GM23338 (cell line): ENCODE data around the gene OOSP4B. TPM values are rescaled to one million over a fixed set of nuclear protein-coding genes. Genes with fewer than 3 reads are reported as not detected.

Experiments
- ATAC-seq: fragments of 200-7000 bp; cut with Tn5 transposase; 3 replicates; pipeline ENCODE4 v1.9.1; 2020
- DNase-seq: peaks from one replicate; pipeline ENCODE4 v3.0.0-alpha.2; 2015; ENCODE audit warnings: low spot score
- H2AFZ ChIP-seq: fragments of 200-600 bp; sonication (generic); 2 replicates; pipeline ENCODE4 v1.8.0; 2016; ENCODE audit warnings: antibody characterized with exemption, mild to moderate bottlenecking, moderate library complexity
- H3F3A ChIP-seq: fragments of 200-600 bp; sonication (generic); replicated peaks from 2 replicates; pipeline ENCODE4 v1.8.0; 2017; ENCODE audit warnings: antibody characterized with exemption, mixed run types, low read depth
- H3K27ac ChIP-seq: fragments of 200-600 bp; sonication (generic); 2 replicates; pipeline ENCODE4 v1.6.1; 2016; ENCODE audit warnings: low read depth
- H3K27me3 ChIP-seq: fragments of 200-600 bp; sonication (generic); 2 replicates; pipeline ENCODE4 v1.8.0; 2016; ENCODE audit warnings: mild to moderate bottlenecking, mixed run types, moderate library complexity; ENCODE audit not compliant: insufficient read depth
- H3K36me3 ChIP-seq: fragments of 200-600 bp; sonication (generic); 2 replicates; pipeline ENCODE4 v1.8.0; 2016; ENCODE audit warnings: mild to moderate bottlenecking; ENCODE audit not compliant: insufficient read depth
- H3K4me1 ChIP-seq: fragments of 200-600 bp; sonication (generic); 2 replicates; pipeline ENCODE4 v1.8.0; 2016; ENCODE audit warnings: mild to moderate bottlenecking, moderate library complexity; ENCODE audit not compliant: insufficient read depth
- H3K4me2 ChIP-seq: fragments of 200-600 bp; sonication (generic); 2 replicates; pipeline ENCODE4 v1.7.1; 2017; ENCODE audit warnings: mixed run types
- H3K4me3 ChIP-seq: fragments of 200-600 bp; sonication (generic); 2 replicates; pipeline ENCODE4 v1.6.1; 2016; ENCODE audit warnings: mixed run types
- H3K79me2 ChIP-seq: fragments of 200-600 bp; sonication (generic); replicated peaks from 2 replicates; pipeline ENCODE4 v1.8.0; 2017; ENCODE audit warnings: mild to moderate bottlenecking; ENCODE audit not compliant: insufficient read depth
- H3K9me2 ChIP-seq: fragments of 200-600 bp; sonication (generic); 2 replicates; pipeline ENCODE4 v1.8.0; 2017; ENCODE audit not compliant: insufficient read depth
- H4K20me1 ChIP-seq: fragments of 200-600 bp; sonication (generic); replicated peaks from 2 replicates; pipeline ENCODE4 v1.8.0; 2017; ENCODE audit warnings: mild to moderate bottlenecking; ENCODE audit not compliant: insufficient read depth
- H3K27ac Mint-ChIP-seq: 2 replicates; pipeline ENCODE4 v1.8.0; 2020; ENCODE audit warnings: inconsistent platforms, mild to moderate bottlenecking, moderate library complexity, mixed read lengths
- H3K27me3 Mint-ChIP-seq: 3 replicates; pipeline ENCODE4 v1.8.0; 2022; ENCODE audit warnings: low read depth, mild to moderate bottlenecking, moderate library complexity, mixed read lengths, inconsistent platforms; ENCODE audit not compliant: insufficient read depth, poor library complexity
- H3K36me3 Mint-ChIP-seq: 3 replicates; pipeline ENCODE4 v1.8.0; 2021; ENCODE audit warnings: low read depth, mild to moderate bottlenecking, inconsistent platforms, moderate library complexity, mixed read lengths
- H3K4me1 Mint-ChIP-seq: 3 replicates; pipeline ENCODE4 v1.8.0; 2020; ENCODE audit warnings: mild to moderate bottlenecking, inconsistent platforms, mixed read lengths
- H3K4me3 Mint-ChIP-seq: 3 replicates; pipeline ENCODE4 v1.8.0; 2021; ENCODE audit warnings: moderate library complexity, mild to moderate bottlenecking, inconsistent platforms, mixed read lengths
- H3K9me3 Mint-ChIP-seq: 3 replicates; pipeline ENCODE4 v1.8.0; 2020; ENCODE audit warnings: moderate library complexity, mild to moderate bottlenecking, inconsistent platforms, mixed read lengths
- CREB1 ChIP-seq: fragments of 250-450 bp; sonication (Bioruptor Pico); IDR thresholded peaks from 2 replicates; pipeline ENCODE4 v1.5.0; 2020; ENCODE audit warnings: low read depth, mild to moderate bottlenecking, moderate library complexity
- EZH2 ChIP-seq: fragments of 200-600 bp; sonication (generic); IDR thresholded peaks from one replicate; pipeline ENCODE4 v1.8.0; 2017; ENCODE audit warnings: antibody characterized with exemption, mild to moderate bottlenecking, low read depth; ENCODE audit not compliant: unreplicated experiment
- EZH2phosphoT487 ChIP-seq: fragments of 200-600 bp; sonication (generic); IDR thresholded peaks from one replicate; pipeline ENCODE4 v1.8.1; 2018; ENCODE audit warnings: antibody characterized with exemption; ENCODE audit not compliant: unreplicated experiment
- JUNB ChIP-seq: IDR thresholded peaks from one replicate; pipeline ENCODE4 v1.6.1; 2016; ENCODE audit warnings: antibody characterized with exemption; ENCODE audit not compliant: unreplicated experiment
- NANOG ChIP-seq: IDR thresholded peaks from 2 replicates; pipeline ENCODE4 v1.6.1; 2016; ENCODE audit warnings: antibody characterized with exemption, borderline replicate concordance
- POLR2AphosphoS5 ChIP-seq: IDR thresholded peaks from 2 replicates; pipeline ENCODE4 v1.6.1; 2016; ENCODE audit warnings: antibody characterized with exemption, low read depth
- STAT1 ChIP-seq: IDR thresholded peaks from one replicate; pipeline ENCODE4 v1.6.1; 2016; ENCODE audit warnings: antibody characterized with exemption; ENCODE audit not compliant: unreplicated experiment
- ZNF114 ChIP-seq: fragments of 250-450 bp; sonication (Bioruptor Pico); IDR thresholded peaks from 2 replicates; pipeline ENCODE4 v1.5.0; 2020; ENCODE audit warnings: mild to moderate bottlenecking, moderate library complexity
- ZNF331 ChIP-seq: fragments of 250-450 bp; sonication (Bioruptor Pico); IDR thresholded peaks from 2 replicates; pipeline ENCODE4 v1.5.0; 2020; ENCODE audit warnings: low read depth, mild to moderate bottlenecking, moderate library complexity
- polyA plus RNA-seq: library from polyadenylated mRNA; unstranded; fragments of >200 nt; fragmentation: Nextera tagmentation; extraction: Ambion mirVana; gene quantifications from 2 replicates; pipeline ENCODE4 v1.2.1, GENCODE V29; 2016
- total RNA-seq: library from RNA; depleted of rRNA; stranded (reverse); fragments of >200 nt; shearing (Covaris generic); gene quantifications from 2 replicates; pipeline ENCODE4 v1.2.3, GENCODE V29; 2014
- TF ChIP-seq, protein P1 (sequence below): fragments of 250-450 bp; sonication (Bioruptor Pico); IDR thresholded peaks from 2 replicates; pipeline ENCODE4 v1.5.0; 2020; ENCODE audit warnings: mild to moderate bottlenecking, moderate library complexity
- TF ChIP-seq, protein P2 (sequence below), 2 experiments: fragments of 200-600 bp in 1 of 2; sonication (generic) in 1 of 2; conservative IDR thresholded peaks; 2 replicates each; pipeline versions ENCODE4 v1.5.1 to v1.6.1; 2016 to 2017; ENCODE audit warnings: antibody characterized with exemption in 2 of 2, low read depth in 2 of 2, mild to moderate bottlenecking in 2 of 2, moderate library complexity in 1 of 2
- TF ChIP-seq, protein P3 (sequence below): IDR thresholded peaks from 2 replicates; pipeline ENCODE4 v1.6.1; 2016; ENCODE audit warnings: antibody characterized with exemption

OOSP4B gene
- total and polyA plus RNA-seq, 2 experiments from 2014 or later = not detected

DNA sequence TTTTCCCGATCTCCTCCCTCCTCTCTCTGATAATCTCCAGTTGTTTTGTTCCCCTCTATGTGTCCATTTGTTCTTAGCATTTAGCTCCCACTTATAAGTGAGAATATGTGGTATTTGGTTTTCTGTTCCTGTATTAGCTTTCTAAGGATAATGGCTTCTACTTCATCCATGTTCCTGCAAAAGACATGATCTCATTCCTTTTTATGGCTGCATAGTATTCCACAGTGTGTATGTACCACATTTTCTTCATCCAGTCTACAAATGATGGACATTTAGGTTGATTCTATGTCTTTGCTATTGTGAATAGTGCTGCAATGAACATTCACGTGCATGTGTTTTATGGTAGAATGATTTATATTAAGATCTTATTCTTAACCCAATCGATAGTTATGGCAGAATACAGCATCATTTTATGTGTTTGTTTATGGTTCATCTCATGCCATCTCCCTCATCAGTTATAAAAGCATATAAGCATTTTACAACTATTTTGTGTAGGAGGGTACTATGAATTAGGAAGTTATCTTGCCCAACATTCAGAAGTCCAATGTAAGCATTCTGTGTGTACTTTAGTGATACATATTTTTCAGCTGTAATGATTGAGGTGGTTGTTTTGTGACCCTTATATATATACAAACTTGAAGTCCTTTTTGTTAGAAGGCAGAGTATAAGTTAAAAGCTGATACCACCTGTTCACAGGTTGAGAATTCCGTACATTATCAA lies 42.7 kb downstream of the OOSP4B start (continued):
- TF ChIP-seq, protein P1, sequence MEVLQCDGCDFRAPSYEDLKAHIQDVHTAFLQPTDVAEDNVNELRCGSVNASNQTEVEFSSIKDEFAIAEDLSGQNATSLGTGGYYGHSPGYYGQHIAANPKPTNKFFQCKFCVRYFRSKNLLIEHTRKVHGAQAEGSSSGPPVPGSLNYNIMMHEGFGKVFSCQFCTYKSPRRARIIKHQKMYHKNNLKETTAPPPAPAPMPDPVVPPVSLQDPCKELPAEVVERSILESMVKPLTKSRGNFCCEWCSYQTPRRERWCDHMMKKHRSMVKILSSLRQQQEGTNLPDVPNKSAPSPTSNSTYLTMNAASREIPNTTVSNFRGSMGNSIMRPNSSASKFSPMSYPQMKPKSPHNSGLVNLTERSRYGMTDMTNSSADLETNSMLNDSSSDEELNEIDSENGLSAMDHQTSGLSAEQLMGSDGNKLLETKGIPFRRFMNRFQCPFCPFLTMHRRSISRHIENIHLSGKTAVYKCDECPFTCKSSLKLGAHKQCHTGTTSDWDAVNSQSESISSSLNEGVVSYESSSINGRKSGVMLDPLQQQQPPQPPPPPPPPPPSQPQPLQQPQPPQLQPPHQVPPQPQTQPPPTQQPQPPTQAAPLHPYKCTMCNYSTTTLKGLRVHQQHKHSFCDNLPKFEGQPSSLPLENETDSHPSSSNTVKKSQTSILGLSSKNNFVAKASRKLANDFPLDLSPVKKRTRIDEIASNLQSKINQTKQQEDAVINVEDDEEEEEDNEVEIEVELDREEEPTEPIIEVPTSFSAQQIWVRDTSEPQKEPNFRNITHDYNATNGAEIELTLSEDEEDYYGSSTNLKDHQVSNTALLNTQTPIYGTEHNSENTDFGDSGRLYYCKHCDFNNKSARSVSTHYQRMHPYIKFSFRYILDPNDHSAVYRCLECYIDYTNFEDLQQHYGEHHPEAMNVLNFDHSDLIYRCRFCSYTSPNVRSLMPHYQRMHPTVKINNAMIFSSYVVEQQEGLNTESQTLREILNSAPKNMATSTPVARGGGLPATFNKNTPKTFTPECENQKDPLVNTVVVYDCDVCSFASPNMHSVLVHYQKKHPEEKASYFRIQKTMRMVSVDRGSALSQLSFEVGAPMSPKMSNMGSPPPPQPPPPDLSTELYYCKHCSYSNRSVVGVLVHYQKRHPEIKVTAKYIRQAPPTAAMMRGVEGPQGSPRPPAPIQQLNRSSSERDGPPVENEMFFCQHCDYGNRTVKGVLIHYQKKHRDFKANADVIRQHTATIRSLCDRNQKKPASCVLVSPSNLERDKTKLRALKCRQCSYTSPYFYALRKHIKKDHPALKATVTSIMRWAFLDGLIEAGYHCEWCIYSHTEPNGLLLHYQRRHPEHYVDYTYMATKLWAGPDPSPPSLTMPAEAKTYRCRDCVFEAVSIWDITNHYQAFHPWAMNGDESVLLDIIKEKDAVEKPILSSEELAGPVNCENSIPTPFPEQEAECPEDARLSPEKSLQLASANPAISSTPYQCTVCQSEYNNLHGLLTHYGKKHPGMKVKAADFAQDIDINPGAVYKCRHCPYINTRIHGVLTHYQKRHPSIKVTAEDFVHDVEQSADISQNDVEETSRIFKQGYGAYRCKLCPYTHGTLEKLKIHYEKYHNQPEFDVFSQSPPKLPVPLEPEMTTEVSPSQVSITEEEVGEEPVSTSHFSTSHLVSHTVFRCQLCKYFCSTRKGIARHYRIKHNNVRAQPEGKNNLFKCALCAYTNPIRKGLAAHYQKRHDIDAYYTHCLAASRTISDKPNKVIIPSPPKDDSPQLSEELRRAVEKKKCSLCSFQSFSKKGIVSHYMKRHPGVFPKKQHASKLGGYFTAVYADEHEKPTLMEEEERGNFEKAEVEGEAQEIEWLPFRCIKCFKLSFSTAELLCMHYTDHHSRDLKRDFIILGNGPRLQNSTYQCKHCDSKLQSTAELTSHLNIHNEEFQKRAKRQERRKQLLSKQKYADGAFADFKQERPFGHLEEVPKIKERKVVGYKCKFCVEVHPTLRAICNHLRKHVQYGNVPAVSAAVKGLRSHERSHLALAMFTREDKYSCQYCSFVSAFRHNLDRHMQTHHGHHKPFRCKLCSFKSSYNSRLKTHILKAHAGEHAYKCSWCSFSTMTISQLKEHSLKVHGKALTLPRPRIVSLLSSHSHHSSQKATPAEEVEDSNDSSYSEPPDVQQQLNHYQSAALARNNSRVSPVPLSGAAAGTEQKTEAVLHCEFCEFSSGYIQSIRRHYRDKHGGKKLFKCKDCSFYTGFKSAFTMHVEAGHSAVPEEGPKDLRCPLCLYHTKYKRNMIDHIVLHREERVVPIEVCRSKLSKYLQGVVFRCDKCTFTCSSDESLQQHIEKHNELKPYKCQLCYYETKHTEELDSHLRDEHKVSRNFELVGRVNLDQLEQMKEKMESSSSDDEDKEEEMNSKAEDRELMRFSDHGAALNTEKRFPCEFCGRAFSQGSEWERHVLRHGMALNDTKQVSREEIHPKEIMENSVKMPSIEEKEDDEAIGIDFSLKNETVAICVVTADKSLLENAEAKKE (CRISPR knock-in tag) = no peak
- TF ChIP-seq ZNF114 (no peak), EZH2phosphoT487 (no peak), CREB1 (CRISPR knock-in tag) (no peak), EZH2 (no peak), POLR2AphosphoS5 (no peak), STAT1 (no peak), ZNF331 (no peak)

DNA sequence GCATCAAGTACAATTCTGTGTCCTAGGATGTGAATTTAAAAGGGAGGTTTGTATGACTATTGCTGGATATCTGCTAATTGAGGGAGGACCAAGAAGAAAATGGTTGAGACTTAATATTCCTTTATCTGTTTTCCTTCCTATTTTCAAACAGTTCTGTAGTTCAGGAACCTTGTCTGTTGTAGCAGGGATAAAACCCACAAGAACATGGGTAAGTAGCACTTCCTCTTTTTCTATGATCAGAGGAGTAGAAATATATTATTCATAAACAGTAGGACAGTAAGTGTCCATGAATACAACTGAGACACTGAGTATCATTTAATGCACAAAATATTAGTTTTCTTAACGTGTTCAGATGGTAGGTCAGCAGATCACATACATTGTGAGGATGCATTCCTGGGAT lies 47.1 kb downstream of the OOSP4B start:
- Histone ChIP-seq H3K4me1 (no peaks in the 10 kb centered on the region), H3K4me2 (no peak overlapping the region), H3K27me3 (no peaks in the 10 kb centered on the region), H3K4me3 (no peak overlapping the region), H3K79me2 (no peaks in the 10 kb centered on the region), H2AFZ (no peak overlapping the region), H3K36me3 (no peaks in the 10 kb centered on the region), H3K9me2 (peaks cover 4% of the 10 kb centered on the region; the same call in 1 of the 2 replicates), H4K20me1 (no peaks in the 10 kb centered on the region), H3K27ac (no peak overlapping the region), H3F3A (no peaks in the 10 kb centered on the region)
- H3K9me3 Mint-ChIP-seq = no peaks in the 10 kb centered on the region
- H3K4me3 Mint-ChIP-seq = no peak overlapping the region
- H3K27ac Mint-ChIP-seq = no peak overlapping the region
- H3K4me1 Mint-ChIP-seq = no peaks in the 10 kb centered on the region
- DNase-seq (no peak), ATAC-seq (no peak)
- no peaks in the 10 kb centered on the region for H3K36me3 Mint-ChIP-seq
- H3K27me3 Mint-ChIP-seq = peaks cover 2% of the 10 kb centered on the region
- TF ChIP-seq EZH2 (no peak), ZNF114 (no peak), EZH2phosphoT487 (no peak), POLR2AphosphoS5 (no peak), ZNF331 (no peak), CREB1 (CRISPR knock-in tag) (no peak), NANOG (no peak), JUNB (no peak)
- TF ChIP-seq, protein P2, sequence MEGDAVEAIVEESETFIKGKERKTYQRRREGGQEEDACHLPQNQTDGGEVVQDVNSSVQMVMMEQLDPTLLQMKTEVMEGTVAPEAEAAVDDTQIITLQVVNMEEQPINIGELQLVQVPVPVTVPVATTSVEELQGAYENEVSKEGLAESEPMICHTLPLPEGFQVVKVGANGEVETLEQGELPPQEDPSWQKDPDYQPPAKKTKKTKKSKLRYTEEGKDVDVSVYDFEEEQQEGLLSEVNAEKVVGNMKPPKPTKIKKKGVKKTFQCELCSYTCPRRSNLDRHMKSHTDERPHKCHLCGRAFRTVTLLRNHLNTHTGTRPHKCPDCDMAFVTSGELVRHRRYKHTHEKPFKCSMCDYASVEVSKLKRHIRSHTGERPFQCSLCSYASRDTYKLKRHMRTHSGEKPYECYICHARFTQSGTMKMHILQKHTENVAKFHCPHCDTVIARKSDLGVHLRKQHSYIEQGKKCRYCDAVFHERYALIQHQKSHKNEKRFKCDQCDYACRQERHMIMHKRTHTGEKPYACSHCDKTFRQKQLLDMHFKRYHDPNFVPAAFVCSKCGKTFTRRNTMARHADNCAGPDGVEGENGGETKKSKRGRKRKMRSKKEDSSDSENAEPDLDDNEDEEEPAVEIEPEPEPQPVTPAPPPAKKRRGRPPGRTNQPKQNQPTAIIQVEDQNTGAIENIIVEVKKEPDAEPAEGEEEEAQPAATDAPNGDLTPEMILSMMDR (conservative IDR thresholded peaks at IDR 0.05; ENCODE audit: low read depth in 2 of 2) = no peak
- TF ChIP-seq, protein P3, sequence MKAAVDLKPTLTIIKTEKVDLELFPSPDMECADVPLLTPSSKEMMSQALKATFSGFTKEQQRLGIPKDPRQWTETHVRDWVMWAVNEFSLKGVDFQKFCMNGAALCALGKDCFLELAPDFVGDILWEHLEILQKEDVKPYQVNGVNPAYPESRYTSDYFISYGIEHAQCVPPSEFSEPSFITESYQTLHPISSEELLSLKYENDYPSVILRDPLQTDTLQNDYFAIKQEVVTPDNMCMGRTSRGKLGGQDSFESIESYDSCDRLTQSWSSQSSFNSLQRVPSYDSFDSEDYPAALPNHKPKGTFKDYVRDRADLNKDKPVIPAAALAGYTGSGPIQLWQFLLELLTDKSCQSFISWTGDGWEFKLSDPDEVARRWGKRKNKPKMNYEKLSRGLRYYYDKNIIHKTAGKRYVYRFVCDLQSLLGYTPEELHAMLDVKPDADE = no peak
